Measurements from ENCODE around the gene TEX14. TPM values are rescaled to one million over a fixed set of nuclear protein-coding genes. Genes with fewer than 3 reads are reported as not detected.
"Not testable (repeated sequence)": the region's sequence is repeated elsewhere in the genome, so short reads cannot be mapped to it uniquely, and the experiment has no call there.

TEX14 gene
- total and polyA plus RNA-seq, 8 donors: 0.03 to 0.59 (median 0.20) TPM

- intact Hi-C loops (cut with DNase I): no loop called here
- no peak for FAIRE-seq
- no peak overlapping the region for H3K4me3 ChIP-seq
- peaks cover 0 to 17% (median 12%) of the 10 kb centered on the region in 3 donors for H3K4me1 ChIP-seq
- ATAC-seq: no peak
- no peak for TF ChIP-seq CTCF (IDR thresholded peaks at IDR 0.05)
- no peaks in the 10 kb centered on the region for H3K36me3 ChIP-seq
- H3K27ac ChIP-seq: no peak overlapping the region
- WGBS, 2 donors: 86 to 100% methylated on average over 1 of the region's 1 CpG
- H3K9me3 ChIP-seq: no peaks in the 10 kb centered on the region
- H3K27me3 ChIP-seq: no peaks in the 10 kb centered on the region
- no peak for DNase-seq
Measured at GRCh38 chr17:58694826-58695225, 3.0 kb upstream of the TEX14 start.

- Histone ChIP-seq H3K36me3 (no peaks in the 10 kb centered on the region), H3K27me3 (no peaks in the 10 kb centered on the region), H3K27ac (no peak overlapping the region), H3K4me1 (peaks cover 0 to 17% (median 12%) of the 10 kb centered on the region in 3 donors), H3K4me3 (no peak overlapping the region), H3K9me3 (no peaks in the 10 kb centered on the region)
- no peak for TF ChIP-seq CTCF (IDR thresholded peaks at IDR 0.05)
- intact Hi-C loops (cut with DNase I): no loop called here
- FAIRE-seq (no peak), ATAC-seq (no peak), DNase-seq (no peak)
- 90 to 92% methylated on average over 8 of the region's 8 CpGs for WGBS, 2 donors
Measured at GRCh38 chr17:58694302-58694701, 2.5 kb upstream of the TEX14 start.

- ATAC-seq (no peak), FAIRE-seq (no peak), DNase-seq (no peak)
- Histone ChIP-seq H3K27me3 (no peaks in the 10 kb centered on the region), H3K27ac (no peak overlapping the region), H3K36me3 (no peaks in the 10 kb centered on the region), H3K4me1 (peaks cover 0 to 17% (median 12%) of the 10 kb centered on the region in 3 donors), H3K4me3 (no peak overlapping the region), H3K9me3 (no peaks in the 10 kb centered on the region)
- no peak for TF ChIP-seq CTCF (IDR thresholded peaks at IDR 0.05)
- intact Hi-C loops (cut with DNase I): no loop called here
- WGBS, 2 donors: 77 to 78% methylated on average over 2 of the region's 2 CpGs
Measured at GRCh38 chr17:58693751-58694150, 1.9 kb upstream of the TEX14 start.

GRCh38 chr17:58693208-58693607 lies 1.4 kb upstream of the TEX14 start:
- no peaks in the 10 kb centered on the region for H3K36me3 ChIP-seq
- TF ChIP-seq CTCF (IDR thresholded peaks at IDR 0.05): no peak
- WGBS, 2 donors: 71 to 79% methylated on average over 8 of the region's 8 CpGs
- peaks cover 0 to 17% (median 12%) of the 10 kb centered on the region in 3 donors for H3K4me1 ChIP-seq
- no peaks in the 10 kb centered on the region for H3K27me3 ChIP-seq
- H3K4me3 ChIP-seq: peak overlapping the region; percentile 33 to 67 (median 57)
- FAIRE-seq: no peak
- intact Hi-C loops (cut with DNase I): no loop called here
- no peak for DNase-seq
- peak overlapping the region in 1 of 4 donors; percentile 59 for H3K27ac ChIP-seq
- ATAC-seq: no peak
- no peaks in the 10 kb centered on the region for H3K9me3 ChIP-seq

GRCh38 chr17:58692239-58693055 lies 602 bp upstream of the TEX14 start, which contains the start of gene RAD51C:
RAD51C (plus strand) TSS chr17:58692602; CDS start chr17:58692644, 42 bp downstream.
- Histone ChIP-seq H3K27ac (peak within 1 kb of the TSS; percentile 19 to 75 (median 44)), H3K27me3 (no peaks in the 10 kb centered on the region), H3K36me3 (no peaks in the 10 kb centered on the region), H3K4me3 (peak within 1 kb of the TSS; percentile 33 to 67 (median 57)), H3K4me1 (peaks cover 0 to 17% (median 12%) of the 10 kb centered on the region in 3 donors), H3K9me3 (no peaks in the 10 kb centered on the region)
- WGBS, 2 donors: 12 to 13% methylated on average over 50 of the region's 50 CpGs
- FAIRE-seq: no peak
- ATAC-seq: peak; percentile 99 to 100 (median 100)
- no peak for TF ChIP-seq CTCF (IDR thresholded peaks at IDR 0.05)
- intact Hi-C loops (cut with DNase I): no loop called here
- peak; percentile 79 to 93 (median 86) for DNase-seq

GRCh38 chr17:58690033-58690432 lies 1.8 kb downstream of the TEX14 start:
- FAIRE-seq; intact Hi-C loops (cut with DNase I); H3K27ac ChIP-seq; ATAC-seq; H3K36me3 ChIP-seq; DNase-seq; H3K27me3 ChIP-seq; H3K4me3 ChIP-seq; H3K9me3 ChIP-seq: not testable (repeated sequence)
- peaks cover 0 to 17% (median 12%) of the 10 kb centered on the region in 3 donors for H3K4me1 ChIP-seq
- 86 to 91% methylated on average over 7 of the region's 7 CpGs for WGBS, 2 donors

Data from pancreas (tissue), 10 donors.